ENCODE results near the gene SCIN.
"Not testable (repeated sequence)": the region's sequence is repeated elsewhere in the genome, so short reads cannot be mapped to it uniquely, and the experiment has no call there.

The SCIN gene

DNA sequence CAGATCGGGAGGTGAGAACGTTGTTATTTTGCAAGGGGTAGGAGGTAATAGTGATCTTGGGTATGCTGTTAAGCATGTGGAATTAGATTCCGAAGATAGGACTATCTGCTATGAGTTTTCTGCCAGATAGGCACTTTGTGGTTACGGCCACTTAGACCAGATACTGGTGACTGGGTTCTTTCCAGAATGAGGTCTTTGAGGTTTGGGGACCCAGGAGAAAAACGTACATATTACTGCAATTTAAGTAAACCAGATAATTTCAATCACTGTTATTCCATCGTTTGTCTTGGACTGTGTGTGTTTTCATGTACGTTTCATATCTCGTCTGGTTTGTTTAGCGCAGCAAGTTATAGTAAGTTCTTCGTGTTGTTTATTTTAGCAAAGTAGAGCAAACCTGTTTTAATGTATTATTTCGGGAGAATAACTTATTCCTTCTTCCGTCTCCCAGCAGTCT is 117.2 kb downstream of the SCIN start:
- no peak for DNase-seq (ENCODE audit: low spot score)

DNA sequence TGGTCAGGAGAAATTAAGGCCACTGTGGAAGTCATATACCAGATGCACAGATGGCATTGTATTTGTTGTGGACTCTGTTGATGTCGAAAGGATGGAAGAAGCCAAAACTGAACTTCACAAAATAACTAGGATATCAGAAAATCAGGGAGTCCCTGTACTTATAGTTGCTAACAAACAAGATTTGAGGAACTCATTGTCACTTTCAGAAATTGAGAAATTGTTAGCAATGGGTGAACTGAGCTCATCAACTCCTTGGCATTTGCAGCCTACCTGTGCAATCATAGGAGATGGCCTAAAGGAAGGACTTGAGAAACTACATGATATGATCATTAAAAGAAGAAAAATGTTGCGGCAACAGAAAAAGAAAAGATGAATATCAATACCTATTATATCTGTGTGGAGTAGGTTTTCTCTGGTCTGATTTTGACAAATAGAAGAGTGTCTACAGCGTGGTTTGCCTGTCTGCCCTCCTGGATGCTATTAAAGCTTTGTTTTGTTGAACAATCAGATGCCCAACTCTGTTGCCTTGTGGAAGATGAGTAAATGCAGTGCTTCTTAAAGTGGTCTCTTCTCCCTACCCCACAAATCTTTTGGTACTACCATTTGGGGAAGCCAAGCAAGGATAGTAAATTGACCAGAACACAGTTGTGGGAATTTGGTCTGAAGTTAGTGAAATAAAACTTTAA is 118.1 kb downstream of the SCIN start:
- not testable (repeated sequence) for DNase-seq (ENCODE audit: low spot score)

DNA sequence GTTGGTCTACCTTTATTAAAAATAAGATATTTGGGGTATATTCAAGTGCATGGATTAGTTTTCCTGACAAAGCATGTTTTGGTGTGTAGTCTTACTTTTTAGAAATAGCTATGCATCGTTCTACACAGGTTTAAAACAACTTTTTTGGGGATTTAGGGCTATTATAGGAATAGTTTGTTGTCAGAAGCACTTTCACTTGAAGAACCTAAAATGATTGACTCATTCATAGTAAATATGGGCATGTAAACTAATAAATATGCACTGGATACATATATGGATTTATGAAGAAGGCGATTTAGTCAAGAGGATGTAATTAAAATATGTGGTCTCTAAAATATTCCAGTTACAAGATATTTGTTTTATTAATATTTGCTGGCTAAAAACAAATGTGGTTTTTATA is 118.9 kb downstream of the SCIN start:
- DNase-seq (ENCODE audit: low spot score) = no peak

DNA sequence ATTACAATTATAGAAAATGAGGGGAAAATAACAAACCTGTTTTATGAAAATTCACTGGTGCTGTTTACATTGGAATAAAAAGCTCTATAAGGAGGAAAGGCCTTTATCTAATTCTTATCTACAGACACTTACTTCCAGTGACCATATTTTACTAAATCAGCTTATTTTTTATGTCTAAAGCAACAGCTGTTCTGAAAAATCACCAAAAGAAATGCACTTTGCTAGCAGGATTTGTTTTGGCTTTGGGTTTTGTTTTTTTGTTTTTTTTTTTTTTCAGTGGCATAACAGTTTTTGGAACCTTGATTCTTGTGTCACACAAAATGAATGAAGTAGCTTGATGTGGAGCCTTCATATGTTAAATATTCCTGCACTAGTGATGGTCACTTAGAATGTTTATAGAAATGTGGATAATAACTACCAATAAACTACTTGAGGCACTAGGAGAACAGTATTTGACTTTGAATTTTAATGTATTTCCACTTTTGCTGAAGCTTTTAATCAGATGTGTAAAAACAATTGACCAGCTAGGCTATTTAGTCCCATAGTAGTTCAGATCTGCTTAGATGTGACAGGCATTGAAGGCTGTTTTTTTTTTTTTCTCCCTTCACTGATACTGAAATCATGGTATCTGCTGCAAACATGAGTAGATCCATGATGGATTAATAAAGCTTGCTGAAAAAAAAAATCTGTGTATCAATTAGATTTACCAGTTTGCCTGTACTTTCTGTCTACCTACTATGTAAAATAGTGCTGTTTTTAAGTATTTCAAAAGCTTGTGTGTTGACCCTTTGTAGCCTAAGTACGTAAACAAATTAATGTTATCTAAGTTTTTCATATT is 119.7 kb downstream of the SCIN start:
- DNase-seq (ENCODE audit: low spot score) = no peak

DNA sequence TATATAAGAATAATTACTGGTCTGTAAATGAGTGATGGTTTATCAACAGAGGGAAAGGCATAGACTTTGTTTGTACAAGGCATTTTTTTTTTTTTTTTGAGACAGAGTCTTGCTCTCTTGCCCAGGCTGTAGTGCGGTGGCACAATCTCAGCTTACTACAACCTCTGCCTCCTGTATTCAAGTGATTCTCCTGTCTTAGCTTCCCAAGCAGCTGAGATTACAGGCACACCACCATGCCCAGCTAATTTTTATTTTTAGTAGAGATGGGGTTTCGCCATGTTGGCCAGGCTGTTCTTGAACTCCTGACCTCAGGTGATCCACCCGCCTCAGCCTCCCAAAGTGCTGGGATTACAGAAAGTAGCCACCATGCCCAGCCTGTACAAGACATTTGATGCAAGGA is 120.9 kb downstream of the SCIN start:
- DNase-seq (ENCODE audit: low spot score) = not testable (repeated sequence)

DNA sequence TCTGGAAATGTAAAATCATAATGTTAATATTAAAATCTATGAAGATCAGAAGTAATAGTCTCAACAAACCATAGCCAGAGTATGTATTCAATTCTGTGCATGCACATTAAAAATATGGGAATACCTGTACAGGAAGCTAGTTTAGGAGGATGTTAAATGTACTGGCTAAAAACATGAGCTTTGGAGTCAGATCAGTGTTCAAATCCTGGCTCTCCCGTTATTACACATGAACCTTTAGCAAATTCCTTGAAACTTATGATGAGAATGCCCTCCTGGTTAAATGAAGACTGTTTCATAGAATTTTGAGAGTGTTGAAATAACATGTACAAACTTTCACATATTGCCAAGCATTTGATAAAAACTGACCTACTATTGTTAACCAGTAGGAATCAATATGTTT is 121.5 kb downstream of the SCIN start:
- DNase-seq (ENCODE audit: low spot score) = no peak

DNA sequence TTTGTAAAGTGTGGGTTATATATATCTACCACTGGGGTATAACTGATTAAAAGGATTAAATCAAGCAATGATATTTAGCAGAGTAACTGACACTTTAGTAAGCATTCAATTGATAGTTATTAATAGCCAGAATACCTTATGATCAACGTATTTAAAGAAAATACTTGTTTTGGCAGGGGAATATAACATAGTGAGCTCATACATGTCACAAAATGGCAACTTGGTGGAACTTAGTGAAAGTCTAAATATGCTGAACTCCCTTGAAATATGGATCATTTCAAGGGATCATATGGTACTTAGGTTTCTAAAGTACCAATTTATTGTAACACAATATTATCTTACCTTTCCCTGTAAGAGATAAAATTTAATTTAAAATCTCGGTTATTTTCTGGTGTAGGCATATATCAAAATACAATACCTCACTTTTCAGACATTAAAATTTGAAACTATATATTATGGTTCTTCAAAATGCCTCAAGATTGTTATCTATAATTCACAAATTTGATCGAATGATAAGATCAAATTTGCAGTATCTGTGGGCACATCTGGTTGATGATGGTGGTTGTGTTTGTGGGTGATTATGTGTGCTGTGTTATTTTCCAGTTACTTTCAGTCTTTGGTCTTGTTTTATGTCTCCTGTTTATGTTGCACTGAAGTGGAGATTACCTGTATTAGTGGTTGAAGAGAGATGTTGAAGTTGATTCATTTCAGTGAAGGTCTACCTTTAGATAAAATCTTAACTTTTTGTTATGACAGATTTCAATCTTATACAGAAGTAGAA is 122.1 kb downstream of the SCIN start:
- no peak for DNase-seq (ENCODE audit: low spot score)

DNA sequence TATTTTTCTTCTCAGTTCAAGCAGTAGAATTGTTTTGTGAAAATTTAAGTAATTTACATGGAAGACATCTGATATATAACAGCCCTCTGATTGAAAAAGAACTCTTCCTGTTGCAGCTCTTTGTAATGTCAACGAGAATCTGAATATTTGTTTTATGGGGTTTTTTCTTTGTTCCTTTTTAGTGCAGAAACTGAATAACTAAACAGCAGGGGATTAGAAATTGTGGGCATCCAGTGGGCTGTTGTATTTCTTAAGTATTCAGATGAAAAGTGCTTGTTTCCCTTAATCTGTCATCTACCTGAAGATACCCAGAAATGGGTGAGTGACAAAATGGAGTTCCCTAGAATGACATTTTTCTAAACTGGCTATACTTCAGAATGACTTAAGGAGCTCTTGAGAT is 124.3 kb downstream of the SCIN start:
- DNase-seq (ENCODE audit: low spot score) = no peak

DNA sequence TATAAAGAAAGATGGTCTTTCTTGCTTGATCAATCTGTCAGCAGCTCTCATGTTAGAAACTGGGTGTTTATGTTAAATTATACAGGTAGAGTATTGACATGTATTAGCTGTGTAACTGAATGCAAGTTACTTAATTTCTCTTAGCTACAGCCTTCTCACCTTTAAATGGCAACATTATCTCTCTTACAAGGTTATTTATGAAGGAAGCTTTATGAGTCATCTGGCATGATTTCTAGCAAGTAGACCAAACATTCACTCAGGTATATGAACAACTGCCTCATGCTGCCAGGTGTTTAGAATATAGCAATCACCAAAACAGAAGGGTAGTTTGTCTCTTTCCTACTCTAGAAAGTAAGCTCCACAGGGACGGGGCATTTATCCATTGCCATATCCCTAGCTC is 125.4 kb downstream of the SCIN start:
- DNase-seq (ENCODE audit: low spot score) = no peak

DNA sequence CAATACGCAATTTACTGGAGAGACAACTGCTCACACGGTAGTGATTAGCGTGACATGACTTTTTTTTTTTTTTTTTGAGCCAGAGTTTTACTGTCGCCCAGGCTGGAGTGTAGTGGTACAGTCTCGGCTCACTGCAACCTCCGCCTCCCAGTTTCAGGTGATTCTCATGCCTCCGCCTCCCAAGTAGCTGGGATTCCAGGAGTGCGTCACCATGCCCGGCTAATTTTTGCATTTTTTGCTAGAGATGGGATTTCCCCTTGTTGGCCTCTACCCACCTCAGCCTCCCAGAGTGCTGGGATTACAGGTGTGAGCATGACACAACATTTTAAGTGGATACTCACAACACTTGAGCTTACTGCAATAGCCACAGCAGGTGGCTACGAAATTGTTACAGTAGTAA is 128.8 kb downstream of the SCIN start:
- no peak for DNase-seq (ENCODE audit: low spot score)

DNA sequence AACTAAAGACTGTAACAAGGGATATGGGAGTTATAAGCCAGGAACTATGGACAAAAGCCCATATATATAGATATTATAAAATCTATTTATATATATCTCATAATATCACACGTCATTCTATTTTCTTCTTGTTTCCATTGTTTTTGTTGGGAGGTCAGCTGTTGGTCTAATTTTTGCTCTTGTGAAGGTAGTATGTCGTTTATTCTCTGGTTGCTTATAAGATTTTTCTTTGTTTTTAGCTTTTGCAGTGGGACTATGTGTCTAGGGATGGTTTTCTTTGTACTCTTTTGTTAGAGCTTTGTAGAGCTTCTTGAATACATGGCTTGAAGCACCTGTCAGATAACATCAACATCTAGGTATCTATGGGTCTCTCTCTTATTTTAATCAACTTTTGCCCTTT is 130.9 kb downstream of the SCIN start:
- DNase-seq (ENCODE audit: low spot score) = no peak

DNA sequence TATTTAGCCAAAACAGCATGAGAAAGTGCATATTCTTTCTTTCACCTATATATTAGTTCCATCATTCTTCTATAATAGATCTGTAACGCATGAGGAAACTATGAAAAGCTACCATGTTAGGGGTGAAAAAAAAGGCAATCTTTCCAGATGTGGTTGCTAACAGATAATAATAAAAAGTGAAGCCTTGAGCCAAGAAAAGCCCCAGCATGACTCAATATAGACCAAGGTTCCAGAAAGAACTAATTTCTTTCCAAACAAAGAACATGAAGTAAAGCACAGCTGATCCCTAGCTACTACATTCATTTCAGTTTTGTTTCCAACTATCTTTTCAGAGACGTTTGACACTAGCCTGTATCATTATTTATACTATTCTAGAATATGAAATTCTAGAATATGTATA is 133.4 kb downstream of the SCIN start:
- no peak for DNase-seq (ENCODE audit: low spot score)

DNA sequence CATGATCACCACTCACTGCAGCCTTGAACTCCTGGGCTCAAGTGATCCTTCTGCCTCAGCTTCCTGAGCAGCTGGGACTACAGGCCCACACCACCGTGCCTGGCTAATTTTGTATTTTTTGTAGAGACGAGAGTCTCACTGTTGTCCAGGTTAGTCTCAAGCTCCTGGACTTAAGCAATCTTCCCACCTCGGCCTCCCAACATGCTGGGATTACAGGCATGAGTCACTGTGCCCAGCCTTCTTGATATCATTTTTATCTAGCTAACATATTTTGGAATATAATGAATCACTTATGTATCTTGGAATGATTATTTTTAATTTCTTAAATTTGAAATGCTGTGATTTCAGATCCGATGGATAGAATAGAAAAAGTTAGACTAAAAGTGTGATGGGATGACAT is 135.4 kb downstream of the SCIN start:
- DNase-seq (ENCODE audit: low spot score) = no peak

DNA sequence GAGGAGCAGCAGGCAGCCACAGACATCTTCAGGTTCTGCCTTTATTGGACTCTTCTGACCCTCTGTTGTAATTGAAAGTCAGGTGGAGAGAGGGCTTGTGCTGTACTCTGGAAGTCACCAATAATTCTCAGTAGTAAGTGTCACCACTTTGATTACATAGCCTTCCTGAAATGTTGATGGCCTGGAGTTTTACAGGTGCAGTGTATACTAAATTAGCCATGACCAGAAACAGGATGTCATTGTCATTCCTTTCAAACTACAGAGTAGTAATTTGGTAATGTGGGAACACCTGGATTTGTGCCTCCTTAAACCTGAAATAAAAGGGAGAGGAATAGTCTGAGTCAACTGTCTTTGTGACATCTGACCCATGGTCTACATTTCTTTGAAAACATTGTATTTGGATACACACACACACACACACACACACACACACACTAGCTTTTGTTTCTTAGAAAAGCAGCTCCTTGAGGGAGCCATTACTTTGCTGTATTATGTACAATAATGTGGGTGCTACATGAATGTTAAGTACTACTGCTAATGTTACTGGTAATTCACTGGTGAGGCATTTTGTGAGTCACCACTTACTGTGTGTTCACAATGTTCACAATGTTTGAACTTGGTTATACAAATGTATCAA is 136.5 kb downstream of the SCIN start:
- DNase-seq (ENCODE audit: low spot score) = no peak

DNA sequence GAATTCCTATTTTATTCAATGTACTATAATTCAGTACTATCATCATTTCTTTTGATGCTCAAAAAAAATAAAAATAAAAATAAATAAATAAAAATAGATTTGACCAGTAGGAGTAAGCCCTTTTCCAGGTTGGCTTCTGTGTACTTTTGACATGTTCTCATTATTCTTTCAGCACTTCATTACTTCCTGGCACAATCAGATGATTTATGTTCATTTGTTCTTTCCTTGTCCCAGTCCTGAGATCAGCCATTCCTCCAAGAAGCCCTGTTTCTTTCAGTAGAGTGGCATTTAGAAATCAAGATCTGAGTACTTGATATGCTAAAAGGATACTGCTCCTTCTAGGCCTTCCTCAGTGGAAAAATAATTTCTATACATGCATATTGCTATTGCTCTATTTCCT is 137.8 kb downstream of the SCIN start:
- DNase-seq (ENCODE audit: low spot score) = no peak

All from ecto neural progenitor cell (in vitro differentiated cells).